Measurements from ENCODE around the gene MAPK6.
"Not testable (repeated sequence)": the region's sequence is repeated elsewhere in the genome, so short reads cannot be mapped to it uniquely, and the experiment has no call there.

MAPK6 gene

GRCh38 chr15:52083603-52084002, 64.6 kb downstream of the MAPK6 start:
- no peak for DNase-seq

GRCh38 chr15:52085299-52085698, 66.3 kb downstream of the MAPK6 start:
- no peak for DNase-seq

GRCh38 chr15:52086011-52086786, 67.2 kb downstream of the MAPK6 start:
- DNase-seq: no peak

- DNase-seq: no peak
These were observed 71.2 kb downstream of the MAPK6 start for GRCh38 chr15:52090193-52090592.

GRCh38 chr15:52093167-52093538, 74.1 kb downstream of the MAPK6 start:
- no peak for DNase-seq

- no peak for DNase-seq
These were observed 74.8 kb downstream of the MAPK6 start for GRCh38 chr15:52093539-52094510.

GRCh38 chr15:52094811-52095584, 76.0 kb downstream of the MAPK6 start:
- DNase-seq: no peak

- no peak for DNase-seq
These were observed 76.7 kb downstream of the MAPK6 start for GRCh38 chr15:52095597-52096262.

GRCh38 chr15:52096536-52096935, 77.5 kb downstream of the MAPK6 start:
- not testable (repeated sequence) for DNase-seq

GRCh38 chr15:52097180-52097579, 78.2 kb downstream of the MAPK6 start:
- DNase-seq: no peak

GRCh38 chr15:52098323-52098722, 79.3 kb downstream of the MAPK6 start:
- DNase-seq: no peak

GRCh38 chr15:52099651-52100272, 80.7 kb downstream of the MAPK6 start:
- DNase-seq: no peak

GRCh38 chr15:52100807-52101442, 81.9 kb downstream of the MAPK6 start:
- DNase-seq: no peak

- DNase-seq: no peak
These were observed 82.7 kb downstream of the MAPK6 start for GRCh38 chr15:52101542-52102323.

- no peak for DNase-seq
These were observed 83.4 kb downstream of the MAPK6 start for GRCh38 chr15:52102463-52102862.

GRCh38 chr15:52103217-52104207, 84.5 kb downstream of the MAPK6 start:
- no peak for DNase-seq

- DNase-seq: no peak
These were observed 85.5 kb downstream of the MAPK6 start for GRCh38 chr15:52104532-52105004.

GRCh38 chr15:52105846-52106245, 86.8 kb downstream of the MAPK6 start:
- DNase-seq: no peak

- no peak for DNase-seq
These were observed 87.6 kb downstream of the MAPK6 start for GRCh38 chr15:52106641-52107040.
